Kidney (tissue), 14 donors: ENCODE data around the gene GNAO1. TPM values are rescaled to one million over a fixed set of nuclear protein-coding genes. Genes with fewer than 3 reads are reported as not detected.

Source experiments
- DNase-seq, 5 donors: peaks; one replicate each; pipeline ENCODE4 v3.0.0-alpha.2; 2013 to 2020
- FAIRE-seq: peaks from 2 replicates; lab custom pipeline; 2012; peaks lifted over from hg19 to GRCh38; lab: Jason Lieb, UNC
- H3K27ac ChIP-seq, 2 donors: one replicate each; pipeline ENCODE4 v1.7.0; 2013; ENCODE audit warnings: low read depth in 2 of 2, low read length in 2 of 2, inconsistent platforms in 1 of 2
- H3K27me3 ChIP-seq: one replicate; pipeline ENCODE4 v1.7.1; 2013; ENCODE audit warnings: low read length, inconsistent platforms; ENCODE audit not compliant: control insufficient read depth, insufficient read depth
- H3K36me3 ChIP-seq, 3 donors: one replicate each; pipeline versions ENCODE4 v1.7.0 to v1.7.1; 2013; ENCODE audit warnings: low read length in 3 of 3, control low read depth in 1 of 3, inconsistent platforms in 1 of 3; ENCODE audit not compliant: insufficient read depth in 3 of 3, control insufficient read depth in 2 of 3
- H3K4me1 ChIP-seq, 3 donors: one replicate each; pipeline versions ENCODE4 v1.7.0 to v1.7.1; 2013; ENCODE audit warnings: low read length in 3 of 3, inconsistent platforms in 1 of 3, low read depth in 1 of 3; ENCODE audit not compliant: control insufficient read depth in 2 of 3, insufficient read depth in 2 of 3
- H3K4me3 ChIP-seq, 3 donors: one replicate each; pipeline versions ENCODE4 v1.7.0 to v1.8.1; 2013; ENCODE audit warnings: low read length in 3 of 3, control low read depth in 1 of 3, inconsistent platforms in 1 of 3
- H3K9ac ChIP-seq, 3 donors: one replicate each; pipeline versions ENCODE4 v1.7.0 to v1.7.1; 2013; ENCODE audit warnings: low read length in 3 of 3, control low read depth in 1 of 3, inconsistent platforms in 1 of 3
- H3K9me3 ChIP-seq, 3 donors: one replicate each; pipeline versions ENCODE4 v1.7.0 to v1.7.1; 2013; ENCODE audit warnings: low read length in 3 of 3, control low read depth in 1 of 3, inconsistent platforms in 1 of 3; ENCODE audit not compliant: control insufficient read depth in 2 of 3, insufficient read depth in 1 of 3
- intact Hi-C: fragments of 100-400 bp; cut with DNase I; formaldehyde crosslinking; loops from one replicate; pipeline ENCODE4 v1.11.1; 2022
- polyA plus RNA-seq: library from polyadenylated mRNA; stranded (reverse); fragments of 350-450 nt; fragmentation: Illumina TruSeq; extraction: RNeasy Lipid Tissue Mini Kit (QIAGEN cat#74804); gene quantifications from one replicate; pipeline ENCODE4 v1.2.3, GENCODE V29; 2014; ENCODE audit warnings: low read depth, low replicate concordance; ENCODE audit not compliant: insufficient read depth
- total RNA-seq: library from RNA; stranded (reverse); fragmentation: NEBNext Ultra II Directional; extraction: Animal tissue kit (Norgen Biotek cat#: 25700); gene quantifications from one replicate; pipeline ENCODE4 v1.2.1, GENCODE V29; 2021
- TF ChIP-seq, protein P1 (sequence below): IDR thresholded peaks from 3 replicates; pipeline ENCODE4 v1.5.1; 2012; ENCODE audit warnings: mild to moderate bottlenecking, moderate library complexity, borderline replicate concordance; ENCODE audit not compliant: insufficient read depth; ENCODE audit errors: extremely low read depth
- donor health status: control.
- donor health status: control.
- donor health status: control.
- donor health status: control.
- donor health status: control.
- donor health status: DM: yes; HTN: yes; CAD: no.
- donor health status: Normal renal cell carcinoma (clear cell type).

Gene GNAO1
- total and polyA plus RNA-seq, 2 donors from 2014 or later: 1.5 to 4.3 TPM

DNA sequence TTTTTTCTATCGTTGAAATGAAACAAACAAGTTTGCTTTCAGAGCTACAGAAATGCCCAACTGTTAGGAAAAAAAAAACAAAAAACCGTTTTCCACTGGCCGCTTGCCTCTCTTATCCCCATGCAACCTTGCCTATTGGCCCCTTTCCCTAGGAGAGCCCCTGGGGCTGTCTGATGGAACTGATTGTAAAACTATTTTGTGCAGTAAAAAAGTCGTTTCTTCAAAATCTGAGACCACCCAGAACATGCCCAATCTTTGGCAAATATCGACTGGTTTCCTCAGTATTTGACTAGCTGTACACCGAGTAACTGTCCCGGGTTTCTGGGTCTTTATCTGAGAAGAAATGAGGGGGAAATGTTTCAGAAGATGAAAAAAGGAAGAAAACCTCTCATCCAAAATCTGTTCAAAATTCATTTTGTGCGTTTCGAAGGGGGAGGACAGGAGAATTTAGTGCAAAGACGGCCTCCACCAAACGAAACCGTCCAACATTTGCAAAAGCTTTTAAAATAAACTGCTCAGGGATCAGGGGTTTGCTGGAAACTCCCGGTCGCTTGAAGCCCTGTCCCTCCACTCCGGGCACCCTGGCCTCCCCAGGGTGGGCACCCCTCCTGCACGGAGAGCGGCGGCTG lies 1.1 kb upstream of the GNAO1 start:
- Histone ChIP-seq H3K4me1 (no peaks in the 10 kb centered on the region), H3K27me3 (peaks cover 13% of the 10 kb centered on the region), H3K36me3 (no peaks in the 10 kb centered on the region), H3K4me3 (peak overlapping the region in 1 of 3 donors; percentile 62), H3K27ac (no peak overlapping the region), H3K9me3 (no peaks in the 10 kb centered on the region), H3K9ac (no peak overlapping the region)
- FAIRE-seq: no peak
- DNase-seq: peak in 2 of 5 donors; percentile 21 to 42
- TF ChIP-seq, protein P1, sequence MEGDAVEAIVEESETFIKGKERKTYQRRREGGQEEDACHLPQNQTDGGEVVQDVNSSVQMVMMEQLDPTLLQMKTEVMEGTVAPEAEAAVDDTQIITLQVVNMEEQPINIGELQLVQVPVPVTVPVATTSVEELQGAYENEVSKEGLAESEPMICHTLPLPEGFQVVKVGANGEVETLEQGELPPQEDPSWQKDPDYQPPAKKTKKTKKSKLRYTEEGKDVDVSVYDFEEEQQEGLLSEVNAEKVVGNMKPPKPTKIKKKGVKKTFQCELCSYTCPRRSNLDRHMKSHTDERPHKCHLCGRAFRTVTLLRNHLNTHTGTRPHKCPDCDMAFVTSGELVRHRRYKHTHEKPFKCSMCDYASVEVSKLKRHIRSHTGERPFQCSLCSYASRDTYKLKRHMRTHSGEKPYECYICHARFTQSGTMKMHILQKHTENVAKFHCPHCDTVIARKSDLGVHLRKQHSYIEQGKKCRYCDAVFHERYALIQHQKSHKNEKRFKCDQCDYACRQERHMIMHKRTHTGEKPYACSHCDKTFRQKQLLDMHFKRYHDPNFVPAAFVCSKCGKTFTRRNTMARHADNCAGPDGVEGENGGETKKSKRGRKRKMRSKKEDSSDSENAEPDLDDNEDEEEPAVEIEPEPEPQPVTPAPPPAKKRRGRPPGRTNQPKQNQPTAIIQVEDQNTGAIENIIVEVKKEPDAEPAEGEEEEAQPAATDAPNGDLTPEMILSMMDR: no peak
- intact Hi-C loops: no loop called here

DNA sequence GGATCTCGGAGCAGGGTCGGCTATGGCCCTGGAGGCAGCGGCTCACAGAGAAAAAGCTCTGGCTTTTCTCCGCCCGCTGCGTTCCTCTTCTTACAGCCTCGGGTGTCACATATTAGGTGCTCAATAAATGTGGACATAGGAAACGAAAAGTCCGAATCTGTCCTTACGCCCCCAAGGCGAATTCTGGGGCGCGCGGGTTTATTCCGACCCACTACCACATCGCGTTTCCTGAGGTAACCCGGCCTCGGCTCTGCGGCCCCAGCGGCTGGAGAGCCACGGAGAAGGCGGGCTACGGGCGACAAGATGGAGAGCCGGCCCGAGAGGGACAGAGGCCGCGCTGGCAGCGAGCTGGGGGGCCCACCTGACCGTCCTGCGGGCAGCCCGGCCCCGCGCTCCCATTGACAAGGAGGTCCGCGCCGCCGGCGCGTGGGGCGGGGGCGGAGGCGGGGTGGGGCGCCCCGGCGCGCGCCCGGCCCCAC lies 573 bp upstream of the GNAO1 start:
- FAIRE-seq (no peak), DNase-seq (peak; percentile 41 to 77 (median 56))
- Histone ChIP-seq H3K27ac (peak overlapping the region; percentile 67 to 74), H3K36me3 (no peaks in the 10 kb centered on the region), H3K9ac (peak overlapping the region in 1 of 3 donors; percentile 39), H3K9me3 (no peaks in the 10 kb centered on the region), H3K27me3 (peaks cover 13% of the 10 kb centered on the region), H3K4me3 (peak overlapping the region; percentile 12 to 62 (median 13)), H3K4me1 (no peaks in the 10 kb centered on the region)
- TF ChIP-seq, protein P1: no peak
- intact Hi-C loops: no loop called here

DNA sequence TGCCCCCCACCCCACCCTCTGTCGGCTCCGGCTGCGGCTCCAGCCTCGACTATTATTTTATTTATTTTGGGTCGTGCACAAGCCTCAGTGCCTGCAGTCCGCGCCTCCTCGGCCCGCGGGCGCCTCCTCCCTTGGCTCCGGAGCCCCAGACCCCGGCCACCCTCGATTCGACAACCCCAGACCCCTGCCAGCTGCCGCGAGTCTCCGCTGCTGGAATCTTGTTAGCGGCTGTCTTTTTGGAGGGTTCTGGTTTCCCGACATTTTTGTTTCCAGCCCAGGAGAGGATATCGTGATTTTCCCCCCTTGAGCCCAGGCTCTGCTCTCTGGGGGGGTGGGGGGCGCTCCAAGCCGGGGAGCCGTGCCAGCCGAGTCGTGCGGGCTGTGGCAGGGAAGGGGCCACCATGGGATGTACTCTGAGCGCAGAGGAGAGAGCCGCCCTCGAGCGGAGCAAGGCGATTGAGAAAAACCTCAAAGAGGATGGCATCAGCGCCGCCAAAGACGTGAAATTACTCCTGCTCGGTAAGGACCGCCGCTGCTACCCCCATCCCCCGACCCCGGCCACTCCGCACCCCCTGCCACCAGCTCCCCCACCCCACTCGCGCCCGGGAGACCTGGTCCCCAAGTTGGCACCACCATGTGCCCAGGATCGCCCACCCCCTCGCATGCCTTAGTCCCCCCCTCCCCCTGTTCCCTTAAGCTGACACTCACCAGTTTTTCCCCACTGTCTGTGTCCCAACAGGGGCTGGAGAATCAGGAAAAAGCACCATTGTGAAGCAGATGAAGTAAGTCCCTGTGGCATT lies 746 bp downstream of the GNAO1 start:
- Histone ChIP-seq H3K4me3 (no peak overlapping the region), H3K27ac (no peak overlapping the region), H3K9me3 (no peaks in the 10 kb centered on the region), H3K27me3 (peaks cover 13% of the 10 kb centered on the region), H3K36me3 (no peaks in the 10 kb centered on the region), H3K4me1 (no peaks in the 10 kb centered on the region), H3K9ac (no peak overlapping the region)
- no peak for FAIRE-seq
- intact Hi-C loops: no loop called here
- TF ChIP-seq, protein P1: no peak
- DNase-seq: peak in 2 of 5 donors; percentile 12 to 61
